NCI-H146 treated with DMSO at 0.1 percent for 48 hours (cell line): ENCODE results near the gene CCDC112.

Source experiments
- DNase-seq: peaks from one replicate; lab custom pipeline; 2025; ENCODE audit not compliant: unreplicated experiment; lab: John Stamatoyannopoulos, UW

CCDC112 gene

GRCh38 chr5:115317736-115318135 is 21.3 kb upstream of the CCDC112 start:
- DNase-seq: no peak

DNA sequence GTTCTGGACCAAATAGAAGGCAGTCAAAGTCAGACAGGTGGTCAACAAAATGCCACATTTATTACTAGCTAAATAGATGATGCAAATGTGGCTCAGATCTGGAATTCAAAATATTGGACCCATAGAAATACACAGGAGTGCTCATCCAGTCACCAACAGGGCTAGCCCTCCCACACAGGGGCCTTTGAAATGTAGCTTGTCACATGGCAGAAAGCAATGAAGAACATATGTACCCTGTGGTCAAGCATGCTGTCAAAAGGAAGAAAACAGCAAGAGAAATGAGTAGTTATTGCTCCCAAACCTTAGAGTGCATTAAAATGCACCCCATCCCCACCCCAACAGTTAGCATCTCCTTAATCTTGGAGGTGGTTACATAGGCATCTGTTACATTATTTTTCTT is 20.9 kb upstream of the CCDC112 start:
- DNase-seq: no peak

DNA sequence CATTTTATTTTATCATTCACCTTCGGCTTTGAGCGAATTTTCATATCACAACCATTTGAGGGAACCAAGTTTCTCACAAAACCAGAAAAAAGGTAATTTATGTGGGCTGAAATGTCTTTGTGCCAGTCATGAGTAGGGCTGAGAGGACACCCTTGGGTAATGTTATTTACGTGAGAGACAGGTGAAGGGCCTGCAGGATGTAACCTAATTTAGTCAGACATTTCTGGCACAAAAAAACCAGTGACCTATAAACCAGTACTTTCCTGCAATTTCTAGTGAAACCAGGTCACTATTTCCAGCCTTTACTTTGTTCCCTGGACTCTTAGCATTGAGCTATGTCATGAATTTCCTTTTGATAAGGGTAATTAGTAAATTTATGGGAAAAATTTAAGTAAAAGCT is 17.2 kb upstream of the CCDC112 start:
- no peak for DNase-seq

DNA sequence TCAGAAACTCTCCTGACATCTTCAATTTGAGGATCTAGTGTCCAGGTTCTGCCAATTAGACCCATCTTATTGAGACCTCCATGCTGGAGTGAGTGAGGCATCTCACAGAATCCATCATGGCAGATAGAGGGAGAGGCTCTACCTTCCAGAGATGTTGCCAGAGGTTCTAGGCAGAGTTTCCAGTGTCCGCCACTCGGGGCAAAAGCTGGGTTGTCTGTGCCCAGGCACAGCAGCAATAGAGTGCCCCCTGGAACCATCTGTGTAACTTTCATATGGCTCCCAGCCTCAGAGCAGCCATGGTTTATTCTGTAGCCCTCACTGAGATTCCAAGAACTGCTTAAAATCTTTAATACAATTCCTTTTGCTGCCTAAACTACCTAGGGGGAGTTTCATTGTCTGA is 16.6 kb upstream of the CCDC112 start:
- no peak for DNase-seq

GRCh38 chr5:115309751-115310370 is 13.4 kb upstream of the CCDC112 start:
- DNase-seq: peak; percentile 64

DNA sequence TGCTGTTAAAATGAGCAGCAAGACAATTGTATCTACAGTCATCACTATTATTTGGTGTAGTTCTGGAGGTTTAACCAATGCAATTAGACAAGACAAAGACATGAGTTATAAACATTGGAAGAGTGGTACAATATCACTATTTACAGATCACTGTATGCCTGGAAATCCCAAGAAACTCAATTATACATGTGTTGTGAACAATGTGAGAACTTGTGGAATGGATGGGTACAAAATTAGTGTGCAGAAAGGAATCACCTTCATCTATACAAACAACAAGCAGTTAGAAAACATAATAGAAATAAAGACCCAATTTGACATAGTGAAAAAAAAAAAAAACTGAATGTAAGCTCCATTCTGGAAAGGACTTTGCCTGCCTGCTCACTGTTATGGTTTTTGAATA is 12.4 kb upstream of the CCDC112 start:
- DNase-seq: no peak

DNA sequence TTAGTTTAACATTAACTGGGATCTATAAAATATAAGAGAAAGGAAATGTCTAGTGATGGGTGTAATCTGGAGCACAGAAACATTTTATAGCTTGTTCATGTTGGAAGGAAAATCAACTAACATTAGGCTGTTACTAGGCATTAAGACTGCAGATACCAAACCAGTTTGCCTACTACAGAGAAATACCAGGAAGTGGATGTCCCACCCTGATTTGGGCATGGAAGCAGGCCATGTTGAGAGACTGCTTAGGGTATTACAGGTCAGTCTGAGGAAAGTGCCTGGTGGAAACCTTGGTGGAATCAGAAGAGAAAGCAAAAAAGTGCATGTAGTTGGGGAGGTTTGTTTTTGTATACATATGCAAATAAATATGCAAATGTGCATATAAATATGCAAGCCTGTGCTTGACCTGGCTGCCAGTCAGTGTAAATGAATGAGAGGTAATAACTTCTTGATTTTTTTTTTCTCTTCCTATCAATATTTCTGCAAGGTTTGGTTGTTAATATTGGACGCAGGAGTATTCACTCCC is 9.6 kb upstream of the CCDC112 start:
- no peak for DNase-seq

- DNase-seq: no peak
These were observed 8.0 kb upstream of the CCDC112 start for GRCh38 chr5:115304496-115304895.

GRCh38 chr5:115298811-115299210 is 2.4 kb upstream of the CCDC112 start:
- DNase-seq: no peak

DNA sequence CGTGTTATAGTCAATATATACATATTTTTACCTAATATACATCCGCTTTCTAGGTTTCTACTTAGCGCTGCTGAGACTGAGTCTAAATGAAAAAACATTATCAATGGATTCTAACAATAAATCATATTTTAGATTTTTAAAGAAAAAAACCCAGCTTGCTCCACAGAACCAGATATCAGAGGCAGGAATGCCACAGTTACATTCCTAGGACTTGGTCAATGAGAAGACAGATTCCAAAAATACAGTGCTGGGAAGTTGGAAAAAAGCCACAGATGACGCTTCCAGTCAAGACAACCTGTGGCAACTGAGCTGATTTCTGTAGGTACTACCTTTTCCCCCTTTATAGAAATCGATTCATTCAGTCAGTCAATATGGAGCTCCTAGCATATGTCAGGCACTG is 577 bp upstream of the CCDC112 start:
- no peak for DNase-seq

DNA sequence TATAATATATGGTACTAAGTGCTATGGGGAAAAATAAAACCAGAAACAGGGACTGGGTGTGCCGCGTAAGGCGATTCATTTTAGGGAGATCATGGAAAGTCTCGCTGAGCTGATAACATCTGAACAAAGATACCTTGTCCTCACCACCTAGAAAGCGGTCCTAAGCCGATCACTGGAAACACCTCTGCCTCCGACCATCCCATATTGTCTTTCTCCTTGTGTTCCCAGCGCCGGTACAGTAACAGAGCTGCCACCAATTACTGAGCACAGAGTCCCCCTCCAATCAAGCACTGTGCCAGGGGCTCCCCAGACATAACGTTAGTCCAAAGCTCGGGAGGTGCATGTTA is 704 bp downstream of the CCDC112 start:
- DNase-seq: peak; percentile 72

GRCh38 chr5:115291397-115291796 is 5.1 kb downstream of the CCDC112 start:
- no peak for DNase-seq

- DNase-seq: no peak
These were observed 7.3 kb downstream of the CCDC112 start for GRCh38 chr5:115289104-115289503.

DNA sequence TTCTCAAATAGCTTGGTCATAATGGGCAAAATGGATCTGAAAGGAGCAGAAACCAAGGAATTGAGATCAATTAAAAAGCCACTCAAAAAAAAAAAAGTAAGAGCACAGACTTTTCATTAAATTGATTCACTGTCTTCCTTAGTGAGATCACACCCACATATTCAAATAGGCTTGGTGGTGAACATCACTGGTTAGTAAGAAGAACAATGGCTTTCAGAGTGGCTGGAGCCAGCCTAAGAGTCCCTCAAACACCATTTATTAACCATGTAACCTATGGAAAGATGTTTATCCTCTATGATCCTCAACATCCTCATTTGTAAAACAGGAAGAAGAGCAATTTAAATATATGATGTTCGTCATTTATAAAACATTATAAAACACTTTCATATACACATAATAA is 12.4 kb downstream of the CCDC112 start:
- no peak for DNase-seq

GRCh38 chr5:115282131-115282530 is 14.3 kb downstream of the CCDC112 start:
- no peak for DNase-seq

DNA sequence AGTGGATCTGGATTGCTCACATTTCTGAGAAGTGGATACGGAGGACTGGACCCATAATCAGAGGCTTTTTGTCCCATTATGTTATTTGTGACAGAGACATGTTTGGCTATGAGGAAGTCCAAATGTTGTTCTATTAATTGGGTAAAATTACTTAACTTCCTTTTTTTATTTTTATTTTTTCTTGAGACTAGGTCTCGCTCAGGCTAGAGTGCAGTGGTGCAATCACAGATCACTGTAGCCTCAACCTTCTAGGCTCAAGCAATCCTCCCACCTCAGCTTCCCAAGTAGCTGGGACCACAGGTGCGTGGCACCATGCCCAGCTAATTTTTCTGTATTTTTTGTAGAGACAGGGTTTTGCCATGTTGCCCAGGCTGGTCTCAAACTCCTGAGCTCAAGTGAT is 21.9 kb downstream of the CCDC112 start:
- no peak for DNase-seq

DNA sequence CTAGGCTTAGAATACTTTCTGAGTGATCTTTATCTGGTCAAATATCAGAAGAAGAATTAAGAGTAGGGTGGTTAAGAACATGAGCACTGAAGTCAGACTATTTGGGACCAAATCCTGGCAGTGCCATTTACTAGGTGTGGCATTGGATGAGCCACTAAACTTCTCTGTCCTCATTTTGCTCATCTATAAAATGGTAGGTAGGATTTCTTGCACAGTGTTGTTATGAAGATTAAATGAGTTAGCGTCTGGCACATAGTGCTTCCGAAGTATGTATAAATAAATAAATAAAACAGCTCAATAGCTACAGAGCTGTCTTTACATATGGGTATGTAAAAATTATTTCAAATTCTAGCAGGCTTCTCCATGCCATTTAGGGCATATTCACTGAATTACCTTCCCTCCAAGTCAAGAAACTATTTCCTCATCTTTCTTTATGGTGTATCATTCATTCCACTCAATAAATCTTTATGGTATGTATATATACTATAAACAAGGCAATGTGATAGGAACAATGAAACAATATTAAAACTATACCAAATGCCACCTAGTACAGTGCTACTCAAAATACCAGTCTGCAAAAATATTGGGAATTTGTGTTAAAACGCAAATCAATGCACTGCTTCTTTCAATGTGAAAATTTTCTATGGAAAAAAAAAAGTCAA is 24.0 kb downstream of the CCDC112 start:
- DNase-seq: no peak

GRCh38 chr5:115271295-115272050 is 25.0 kb downstream of the CCDC112 start:
- DNase-seq: no peak

DNA sequence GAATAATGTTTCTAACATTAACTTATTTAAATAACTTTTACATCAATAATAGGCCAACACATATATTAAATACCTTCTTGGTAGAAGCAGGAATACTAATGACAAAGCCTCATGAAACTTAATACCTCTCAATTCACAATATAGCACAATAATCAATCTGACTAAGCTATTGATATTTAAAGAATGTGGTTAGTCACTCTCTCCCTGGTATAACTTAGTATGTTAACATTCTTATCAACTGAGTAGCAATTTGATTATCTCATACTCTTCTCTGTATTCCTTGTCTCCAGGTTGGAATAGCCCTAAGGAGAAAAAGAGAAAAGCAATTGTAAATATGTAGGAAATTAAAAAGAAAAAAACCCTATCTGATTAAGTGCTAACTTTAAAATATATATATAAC is 28.8 kb downstream of the CCDC112 start:
- DNase-seq: no peak

GRCh38 chr5:115265220-115265619 is 31.2 kb downstream of the CCDC112 start:
- DNase-seq: no peak

DNA sequence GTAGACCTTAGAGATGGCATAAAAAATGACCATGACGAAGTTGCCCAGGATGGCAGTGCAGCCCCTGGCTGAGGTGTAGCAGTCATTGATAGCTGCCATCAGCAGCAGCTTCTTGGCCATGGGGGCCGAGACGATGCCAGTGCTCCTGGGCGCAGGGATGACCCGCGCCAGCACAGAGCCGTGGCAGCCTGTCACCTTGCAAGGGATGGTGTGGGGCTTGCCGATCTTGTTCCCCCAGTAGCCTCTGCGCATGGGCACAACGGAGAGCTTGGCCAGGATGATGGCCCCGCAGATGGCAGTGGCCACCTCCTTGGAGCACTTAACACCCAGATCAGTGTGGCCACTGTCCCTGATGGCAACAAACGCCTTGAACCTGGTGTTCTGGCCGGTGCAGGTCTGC is 31.7 kb downstream of the CCDC112 start:
- no peak for DNase-seq

DNA sequence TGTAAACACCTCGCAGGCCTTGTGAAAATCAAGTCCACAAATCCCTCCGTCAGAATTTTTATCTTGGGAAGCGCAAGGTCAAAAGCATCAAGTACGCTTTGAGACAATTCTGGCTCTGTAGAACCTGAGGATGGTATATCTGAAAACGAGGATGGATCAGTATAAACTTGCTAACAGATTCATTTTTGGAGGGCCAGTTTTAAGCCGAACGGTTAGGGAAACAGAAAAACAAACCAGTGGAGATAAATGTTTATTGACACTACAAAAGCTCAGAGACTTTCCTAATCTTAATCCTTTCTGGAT is 33.4 kb downstream of the CCDC112 start:
- no peak for DNase-seq
